NCI-H82 treated with DMSO at 0.1 percent for 48 hours (cell line): ENCODE results near the gene RPL35A.
"Not testable (repeated sequence)": the region's sequence is repeated elsewhere in the genome, so short reads cannot be mapped to it uniquely, and the experiment has no call there.

Experiments used
- DNase-seq: peaks from one replicate; lab custom pipeline; 2025; ENCODE audit not compliant: unreplicated experiment; lab: John Stamatoyannopoulos, UW

Gene RPL35A

GRCh38 chr3:197951392-197951990 lies 1.5 kb downstream of the RPL35A start:
- no peak for DNase-seq

- DNase-seq = no peak
These were observed 2.5 kb downstream of the RPL35A start for GRCh38 chr3:197952440-197952839.

- no peak for DNase-seq
These were observed 3.3 kb downstream of the RPL35A start for GRCh38 chr3:197953325-197953724.

- DNase-seq = no peak
These were observed 3.9 kb downstream of the RPL35A start for GRCh38 chr3:197953881-197954280.

- no peak for DNase-seq
These were observed 6.0 kb downstream of the RPL35A start for GRCh38 chr3:197955892-197956477.

GRCh38 chr3:197956626-197956988 lies 6.6 kb downstream of the RPL35A start:
- DNase-seq = no peak

GRCh38 chr3:197957790-197958133 lies 7.8 kb downstream of the RPL35A start:
- DNase-seq = no peak

- no peak for DNase-seq
These were observed 8.4 kb downstream of the RPL35A start for GRCh38 chr3:197958346-197958745.

GRCh38 chr3:197958848-197959247 lies 8.9 kb downstream of the RPL35A start:
- DNase-seq = not testable (repeated sequence)

- no peak for DNase-seq
These were observed 9.5 kb downstream of the RPL35A start for GRCh38 chr3:197959500-197959890.

- DNase-seq = peak; percentile 76
These were observed 10.1 kb downstream of the RPL35A start, which contains the start of gene LMLN for GRCh38 chr3:197959891-197960693. TSS of gene LMLN (plus strand) at chr3:197960217. CDS start at chr3:197960246, 29 bp downstream.

- no peak for DNase-seq
These were observed 10.9 kb downstream of the RPL35A start for GRCh38 chr3:197960694-197961581.

GRCh38 chr3:197961582-197961945 lies 11.6 kb downstream of the RPL35A start:
- no peak for DNase-seq

- DNase-seq = no peak
These were observed 13.1 kb downstream of the RPL35A start for GRCh38 chr3:197963019-197963637.

GRCh38 chr3:197967337-197967989 lies 17.5 kb downstream of the RPL35A start:
- DNase-seq = not testable (repeated sequence)

- no peak for DNase-seq
These were observed 20.6 kb downstream of the RPL35A start for GRCh38 chr3:197970588-197970987.

GRCh38 chr3:197974016-197974415 lies 24.0 kb downstream of the RPL35A start:
- DNase-seq = no peak

GRCh38 chr3:197975311-197975710 lies 25.3 kb downstream of the RPL35A start:
- no peak for DNase-seq

- no peak for DNase-seq
These were observed 33.1 kb downstream of the RPL35A start for GRCh38 chr3:197983076-197983475.

GRCh38 chr3:197989651-197990050 lies 39.7 kb downstream of the RPL35A start:
- DNase-seq = no peak
